ENCODE measurements around the gene ZNF212. TPM values are rescaled to one million over a fixed set of nuclear protein-coding genes. Genes with fewer than 3 reads are reported as not detected.

ZNF212 gene
- total RNA-seq, 1 experiment from 2014 or later = 11.6 TPM

DNA sequence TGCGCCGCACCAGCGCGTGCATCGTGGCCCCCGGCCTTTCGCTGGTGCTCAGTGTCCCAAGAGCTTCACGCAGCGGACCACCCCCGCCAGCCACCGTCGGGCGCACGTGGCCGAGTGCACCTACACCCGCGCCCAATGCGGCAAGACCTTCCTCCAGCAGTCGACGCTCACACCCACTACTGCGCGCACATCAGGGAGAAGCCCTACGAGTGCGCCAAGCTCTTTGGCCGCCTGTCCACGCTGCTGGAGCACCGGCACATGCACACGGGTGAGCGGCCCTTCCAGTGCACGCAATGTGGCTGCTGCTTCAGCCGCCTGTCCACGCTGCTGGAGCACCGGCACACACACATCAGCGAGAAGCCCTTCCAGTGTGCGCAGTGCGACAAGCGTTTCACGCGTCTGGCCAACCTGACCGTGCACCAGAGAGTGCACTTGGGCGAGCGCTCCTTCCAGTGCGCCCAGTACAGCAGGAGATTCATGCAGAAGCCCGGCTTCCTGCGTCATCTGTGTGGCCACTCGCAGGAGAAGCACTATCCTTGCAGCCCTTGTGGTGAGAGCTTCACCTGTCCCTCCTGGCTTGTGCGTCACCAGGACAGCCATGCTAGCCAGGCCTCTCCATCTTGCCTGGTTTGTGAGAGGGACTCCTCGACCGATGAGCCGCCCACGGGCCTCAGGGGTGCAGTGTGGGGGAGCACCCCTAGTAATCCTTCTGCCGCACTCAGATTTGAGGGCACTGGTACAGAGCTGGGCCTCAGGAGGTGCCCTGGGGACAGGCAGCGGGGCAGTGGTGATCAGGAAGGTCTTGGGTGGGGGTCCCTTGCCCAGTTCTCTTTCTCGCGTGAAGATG is 55.4 kb downstream of the ZNF212 start:
- DNase-seq (ENCODE audit: low read depth) = no peak
- in situ Hi-C loops (cut with HindIII; ENCODE audit: low pct_unique_long_range_greater_than_20kb, low sequenced_read_pairs) = no loop called here

DNA sequence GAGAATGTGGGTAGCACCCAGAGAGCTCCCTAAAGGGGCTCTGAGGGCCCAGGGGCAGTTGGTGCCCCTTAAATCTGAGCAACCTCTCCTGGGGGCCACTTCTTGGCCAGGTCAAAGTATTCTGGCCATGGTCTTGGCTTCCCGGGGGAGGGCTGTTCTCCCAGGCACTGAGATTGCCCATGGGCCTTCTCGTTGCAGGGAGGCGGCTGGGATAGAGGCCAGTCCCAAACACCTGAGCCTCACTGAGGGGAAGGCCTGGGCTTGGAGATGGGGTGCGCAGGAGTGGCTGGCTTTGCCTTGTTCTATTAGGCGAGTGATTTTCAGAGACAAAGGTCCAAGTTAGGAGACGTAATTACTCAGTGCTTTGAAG is 56.0 kb downstream of the ZNF212 start:
- no peak for DNase-seq (ENCODE audit: low read depth)
- in situ Hi-C loops (cut with HindIII; ENCODE audit: low pct_unique_long_range_greater_than_20kb, low sequenced_read_pairs) = no loop called here

DNA sequence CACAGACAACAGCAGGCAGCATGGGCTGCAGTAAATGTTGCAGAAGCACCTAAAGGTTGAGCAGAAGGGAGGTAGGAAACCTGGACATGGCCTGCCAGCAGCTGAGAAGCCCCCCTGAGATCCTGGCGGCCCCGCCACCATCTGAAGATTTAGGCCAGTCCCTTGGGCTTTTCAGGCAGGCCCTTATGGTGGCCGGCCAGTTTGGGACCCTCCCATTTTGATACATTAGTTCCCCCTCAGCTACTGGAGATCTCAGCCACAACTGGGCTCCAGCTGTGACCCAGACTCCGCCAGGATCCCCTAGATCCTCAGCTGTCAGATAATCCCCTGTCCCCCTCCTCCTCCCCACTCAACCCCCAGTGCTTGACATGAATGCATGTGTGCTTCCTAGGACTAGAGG is 56.9 kb downstream of the ZNF212 start:
- no peak for DNase-seq (ENCODE audit: low read depth)
- in situ Hi-C loops (cut with HindIII; ENCODE audit: low pct_unique_long_range_greater_than_20kb, low sequenced_read_pairs) = no loop called here

DNA sequence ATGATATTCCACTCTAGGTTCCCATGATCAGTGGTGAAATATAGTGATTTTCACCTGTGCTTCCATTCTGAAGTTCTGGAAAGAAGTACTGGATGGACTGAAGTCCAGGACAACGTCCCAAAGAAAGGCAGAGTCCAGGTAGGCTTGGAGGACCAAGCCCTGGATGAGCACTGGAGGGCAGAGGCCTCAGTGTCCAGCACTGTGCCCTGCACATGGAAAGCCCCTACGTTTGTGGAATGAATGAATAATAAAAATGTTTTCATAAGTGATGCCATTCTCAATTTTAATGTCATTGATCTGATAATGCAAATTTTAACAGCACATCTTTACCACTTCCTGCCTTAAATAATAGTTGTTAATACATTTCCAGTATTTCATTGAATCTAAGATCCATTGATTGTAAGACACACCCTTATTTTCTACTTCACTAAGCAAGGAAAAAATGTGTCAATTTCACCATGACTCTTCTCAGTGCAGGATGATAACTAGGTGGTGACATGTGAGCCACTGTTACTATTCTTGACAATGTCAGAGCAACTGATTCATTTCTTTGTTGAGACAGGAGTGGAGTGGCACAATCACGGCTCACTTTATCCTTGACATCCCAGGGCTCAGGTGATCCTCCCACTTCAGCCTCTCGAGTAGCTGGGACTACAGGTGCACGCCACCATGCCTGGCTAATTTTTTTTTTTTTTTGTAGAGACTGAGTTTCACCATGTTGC is 57.7 kb downstream of the ZNF212 start:
- in situ Hi-C loops (cut with HindIII; ENCODE audit: low pct_unique_long_range_greater_than_20kb, low sequenced_read_pairs) = no loop called here
- DNase-seq (ENCODE audit: low read depth) = no peak

DNA sequence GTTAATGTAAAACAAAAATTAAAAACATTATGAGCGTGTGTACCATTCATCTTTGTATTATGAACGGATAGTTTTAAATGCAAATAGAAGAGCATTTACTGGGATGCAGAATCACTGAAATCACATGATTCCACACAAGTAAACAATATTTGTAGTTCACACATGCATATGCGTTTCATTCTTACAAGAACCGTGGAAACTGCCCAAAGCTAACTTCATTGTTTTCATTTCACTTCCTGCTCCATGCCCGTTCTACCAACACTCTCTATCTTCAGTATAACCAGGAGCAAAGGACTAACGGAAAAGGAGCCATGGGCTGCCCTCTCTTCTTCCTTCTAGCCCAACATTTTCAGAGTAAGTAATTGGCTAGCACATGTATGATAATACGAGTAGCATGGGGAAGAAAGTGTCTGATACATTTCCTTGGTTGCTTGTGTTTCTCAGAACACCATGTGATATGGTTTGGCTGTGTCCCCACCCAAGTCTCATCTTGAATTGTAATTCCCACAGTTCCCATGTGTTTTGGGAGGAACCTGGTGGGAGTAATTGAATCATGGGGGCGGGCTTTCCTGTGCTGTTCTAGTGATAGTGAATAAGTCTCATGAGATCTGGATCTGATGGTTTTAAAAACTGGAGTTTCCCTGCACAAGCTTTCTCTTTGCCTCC is 61.3 kb downstream of the ZNF212 start:
- DNase-seq (ENCODE audit: low read depth) = no peak
- in situ Hi-C loops (cut with HindIII; ENCODE audit: low pct_unique_long_range_greater_than_20kb, low sequenced_read_pairs) = no loop called here

DNA sequence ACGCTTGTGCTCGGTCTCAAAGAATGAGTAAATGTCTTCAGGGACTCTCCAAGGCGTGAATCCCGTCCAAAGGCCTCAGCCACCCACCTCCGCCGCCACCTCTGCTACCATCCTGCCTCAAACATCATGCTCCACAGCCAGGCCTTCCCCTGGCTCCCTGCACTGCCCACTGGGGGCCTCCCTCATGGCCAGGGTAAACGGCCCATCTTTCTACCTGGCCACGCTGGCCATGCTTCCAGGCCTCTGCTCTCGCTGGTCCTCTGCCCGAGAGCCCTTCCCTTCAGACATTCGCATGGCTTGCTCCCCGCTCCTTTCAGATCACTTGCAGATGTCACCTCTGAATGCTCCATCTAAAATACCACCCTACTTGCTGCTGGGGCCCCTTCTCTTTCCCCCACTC is 62.8 kb downstream of the ZNF212 start:
- in situ Hi-C loops (cut with HindIII; ENCODE audit: low pct_unique_long_range_greater_than_20kb, low sequenced_read_pairs) = no loop called here
- DNase-seq (ENCODE audit: low read depth) = no peak

DNA sequence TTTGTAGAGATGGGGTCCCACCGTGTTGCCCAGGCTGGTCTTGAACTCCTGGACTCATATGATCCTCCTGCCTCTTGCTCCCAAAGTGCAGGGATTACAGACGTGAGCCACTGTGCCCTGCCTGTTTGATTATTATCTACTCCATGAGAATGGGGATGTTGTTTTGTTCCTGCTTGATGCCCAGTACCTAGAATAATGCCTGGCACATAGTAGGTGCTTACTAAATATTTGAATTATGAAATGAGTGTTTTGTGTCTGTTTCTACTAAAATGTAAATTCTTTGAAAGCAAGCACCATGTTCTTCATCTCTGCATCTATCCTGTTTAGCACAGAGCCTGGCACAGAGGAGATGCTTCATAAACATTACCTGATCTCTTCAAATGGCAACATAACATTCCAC is 63.4 kb downstream of the ZNF212 start:
- in situ Hi-C loops (cut with HindIII; ENCODE audit: low pct_unique_long_range_greater_than_20kb, low sequenced_read_pairs) = no loop called here
- no peak for DNase-seq (ENCODE audit: low read depth)

DNA sequence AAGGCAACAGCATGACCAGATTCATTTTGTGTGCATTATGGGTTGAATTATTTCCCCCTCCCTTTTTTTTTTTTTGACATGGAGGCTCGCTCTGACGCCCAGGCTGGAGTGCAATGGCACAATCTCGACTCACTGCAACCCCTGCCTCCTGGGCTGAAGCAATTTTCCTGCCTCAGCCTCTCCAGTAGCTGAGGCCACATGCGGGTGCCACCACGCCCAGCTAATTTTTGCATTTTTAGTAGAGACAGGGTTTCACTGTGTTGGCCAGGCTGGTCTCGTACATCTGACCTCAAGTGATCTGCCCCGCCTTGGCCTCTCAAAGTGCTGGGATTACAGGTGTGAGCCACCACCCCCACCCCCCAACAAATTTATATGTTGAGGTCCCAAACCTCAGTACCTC is 64.6 kb downstream of the ZNF212 start:
- DNase-seq (ENCODE audit: low read depth) = no peak
- in situ Hi-C loops (cut with HindIII; ENCODE audit: low pct_unique_long_range_greater_than_20kb, low sequenced_read_pairs) = no loop called here

Other genes with a start within 250 kb of the ZNF212 start
- 273 and 284 TPM in 2 replicates for gene PDIA4, start 211.1 kb upstream of the ZNF212 start, total RNA-seq (2014; rRNA removed; shearing (Covaris generic); ENCODE audit: low replicate concordance)
- gene ZNF786, start 148.9 kb upstream of the ZNF212 start, total RNA-seq (2014; rRNA removed; shearing (Covaris generic); ENCODE audit: low replicate concordance) = 5.9 and 11.6 TPM in 2 replicates
- gene ZNF425, start 113.3 kb upstream of the ZNF212 start, total RNA-seq (2014; rRNA removed; shearing (Covaris generic); ENCODE audit: low replicate concordance) = 2.9 and 7.1 TPM in 2 replicates
- 2.4 and 2.9 TPM in 2 replicates for gene ZNF398, start 92.2 kb upstream of the ZNF212 start, total RNA-seq (2014; rRNA removed; shearing (Covaris generic); ENCODE audit: low replicate concordance)
- 18.1 and 20.2 TPM in 2 replicates for gene ZNF282, start 44.1 kb upstream of the ZNF212 start, total RNA-seq (2014; rRNA removed; shearing (Covaris generic); ENCODE audit: low replicate concordance)
- gene ZNF783, start 22.5 kb downstream of the ZNF212 start, total RNA-seq (2014; rRNA removed; shearing (Covaris generic); ENCODE audit: low replicate concordance) = 2.3 and 5.2 TPM in 2 replicates
- gene ZNF777, start 221.4 kb downstream of the ZNF212 start, total RNA-seq (2014; rRNA removed; shearing (Covaris generic); ENCODE audit: low replicate concordance) = 12.3 and 19.6 TPM in 2 replicates